Trophoblast cell (in vitro differentiated cells and primary cell): Measurements from ENCODE around the gene PDCD7.

Experiments
- DNase-seq, 2 donors: peaks; one replicate each; pipeline ENCODE4 v3.0.0-alpha.2; 2016
- H2AFZ ChIP-seq: 2 replicates; pipeline ENCODE4 v1.6.1; 2013; ENCODE audit warnings: low read length, moderate library complexity, mild to moderate bottlenecking; ENCODE audit not compliant: insufficient read depth, poor library complexity
- H2AK5ac ChIP-seq: 2 replicates; pipeline ENCODE4 v1.6.1; 2013; ENCODE audit warnings: mild to moderate bottlenecking, low read length
- H2BK120ac ChIP-seq: 2 replicates; pipeline ENCODE4 v1.6.1; 2013; ENCODE audit warnings: low read length, mild to moderate bottlenecking, moderate library complexity; ENCODE audit not compliant: insufficient read depth, poor library complexity
- H2BK12ac ChIP-seq: 2 replicates; pipeline ENCODE4 v1.6.1; 2013; ENCODE audit warnings: mild to moderate bottlenecking, low read length, moderate library complexity
- H2BK5ac ChIP-seq: 2 replicates; pipeline ENCODE4 v1.6.1; 2013; ENCODE audit warnings: low read length, low read depth, moderate library complexity, mild to moderate bottlenecking; ENCODE audit not compliant: poor library complexity
- H3K14ac ChIP-seq: 2 replicates; pipeline ENCODE4 v1.6.1; 2013; ENCODE audit warnings: mild to moderate bottlenecking, low read length
- H3K18ac ChIP-seq: 2 replicates; pipeline ENCODE4 v1.6.1; 2013; ENCODE audit warnings: mild to moderate bottlenecking, low read length
- H3K23ac ChIP-seq: 2 replicates; pipeline ENCODE4 v1.6.1; 2013; ENCODE audit warnings: low read length
- H3K27ac ChIP-seq: 2 replicates; pipeline ENCODE4 v1.5.1; 2013; ENCODE audit warnings: low read depth, mild to moderate bottlenecking, inconsistent platforms, low read length, moderate library complexity
- H3K27me3 ChIP-seq: 2 replicates; pipeline ENCODE4 v1.6.1; 2013; ENCODE audit warnings: inconsistent platforms, mild to moderate bottlenecking, low read length, moderate library complexity; ENCODE audit not compliant: insufficient read depth
- H3K36me3 ChIP-seq, 2 experiments: 1 replicate in 1 of 2; 2 replicates in 1 of 2; pipeline ENCODE4 v1.6.1; 2013; ENCODE audit warnings: low read length in 2 of 2, mild to moderate bottlenecking in 2 of 2, moderate library complexity in 1 of 2; ENCODE audit not compliant: insufficient read depth in 2 of 2, control insufficient read depth in 1 of 2
- H3K4ac ChIP-seq: 2 replicates; pipeline ENCODE4 v1.6.1; 2013; ENCODE audit warnings: low read depth, mild to moderate bottlenecking, low read length, moderate library complexity
- H3K4me1 ChIP-seq, 2 experiments: 1 replicate in 1 of 2; 2 replicates in 1 of 2; pipeline ENCODE4 v1.6.1; 2013; ENCODE audit warnings: low read length in 2 of 2, mild to moderate bottlenecking in 2 of 2, moderate library complexity in 1 of 2; ENCODE audit not compliant: insufficient read depth in 2 of 2, control insufficient read depth in 1 of 2
- H3K4me2 ChIP-seq: 2 replicates; pipeline ENCODE4 v1.6.1; 2013; ENCODE audit warnings: inconsistent platforms, mild to moderate bottlenecking, low read length, moderate library complexity
- H3K4me3 ChIP-seq: 2 replicates; pipeline ENCODE4 v1.5.1; 2013; ENCODE audit warnings: mild to moderate bottlenecking, low read depth, low read length, inconsistent platforms
- H3K79me1 ChIP-seq: one replicate; pipeline ENCODE4 v1.6.1; 2013; ENCODE audit warnings: low read length
- H3K79me2 ChIP-seq: 2 replicates; pipeline ENCODE4 v1.6.1; 2013; ENCODE audit warnings: low read length, mild to moderate bottlenecking; ENCODE audit not compliant: control insufficient read depth, insufficient read depth, poor library complexity
- H3K9ac ChIP-seq: 2 replicates; pipeline ENCODE4 v1.6.1; 2013; ENCODE audit warnings: mild to moderate bottlenecking, low read length
- H3K9me3 ChIP-seq: 2 replicates; pipeline ENCODE4 v1.6.1; 2013; ENCODE audit warnings: low read depth, mild to moderate bottlenecking, control low read depth, inconsistent platforms, low read length; ENCODE audit not compliant: insufficient read depth
- H4K12ac ChIP-seq: 2 replicates; pipeline ENCODE4 v1.6.1; 2013; ENCODE audit warnings: low read depth, mild to moderate bottlenecking, low read length, moderate library complexity
- H4K8ac ChIP-seq: 2 replicates; pipeline ENCODE4 v1.6.1; 2013; ENCODE audit warnings: low read depth, mild to moderate bottlenecking, low read length, moderate library complexity
- H4K91ac ChIP-seq: one replicate; pipeline ENCODE4 v1.6.1; 2013; ENCODE audit warnings: low read depth, mild to moderate bottlenecking, low read length, moderate library complexity
- WGBS: extraction: QIAGEN DNeasy Blood & Tissue Kit; methylation state at CpG from one replicate; pipeline ENCODE4 v1.1.7; 2013; ENCODE audit warnings: missing lambda C conversion rate; ENCODE audit not compliant: insufficient read length, insufficient coverage; ENCODE audit errors: extremely low coverage; 5-methylcytosine and 5-hydroxymethylcytosine counted together

PDCD7 gene

DNA sequence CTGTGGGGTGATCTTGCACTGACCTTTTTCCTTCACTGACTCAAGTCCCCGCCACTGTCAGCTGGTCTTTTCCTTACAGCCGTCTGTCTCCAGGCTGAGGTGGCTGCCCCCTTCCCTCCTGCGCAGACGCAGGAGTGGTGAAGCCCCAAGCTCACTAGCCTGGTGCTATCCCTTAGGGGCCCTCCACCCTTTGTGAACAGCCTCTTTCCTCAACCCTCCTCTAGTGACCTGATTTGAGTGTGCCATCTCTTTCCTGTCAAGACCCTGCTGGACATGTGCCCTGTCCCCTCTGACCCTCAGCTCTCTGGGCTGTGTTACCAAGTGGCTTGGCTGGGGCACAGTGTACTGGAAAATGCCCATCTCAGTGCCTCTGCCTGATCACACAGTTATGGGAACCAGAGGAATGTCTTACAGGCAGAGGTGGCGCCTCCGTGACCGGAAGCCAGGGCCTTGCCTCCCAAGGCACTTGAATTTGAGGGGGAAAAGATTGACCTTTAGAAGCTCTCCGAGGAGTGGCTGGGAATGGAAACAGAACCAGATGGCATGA, 48.3 kb downstream of the PDCD7 start:
- H3K18ac ChIP-seq = no peak overlapping the region
- no peak overlapping the region for H2AFZ ChIP-seq
- no peak overlapping the region for H3K9ac ChIP-seq
- no peak overlapping the region for H4K12ac ChIP-seq
- H3K79me2 ChIP-seq = no peaks in the 10 kb centered on the region
- no peak overlapping the region for H3K4me3 ChIP-seq
- no peak overlapping the region for H4K8ac ChIP-seq
- no peak overlapping the region for H2BK5ac ChIP-seq
- H2BK120ac ChIP-seq = no peak overlapping the region
- H3K27ac ChIP-seq = no peak overlapping the region
- H3K4ac ChIP-seq = no peak overlapping the region
- H3K36me3 ChIP-seq = no peaks in the 10 kb centered on the region
- H3K14ac ChIP-seq = no peak overlapping the region
- no peak overlapping the region for H3K23ac ChIP-seq
- no CpG with 5 or more reads among the region's 8 CpGs for WGBS
- no peak overlapping the region for H2BK12ac ChIP-seq
- no peaks in the 10 kb centered on the region for H3K79me1 ChIP-seq
- peaks cover 2% of the 10 kb centered on the region for H3K9me3 ChIP-seq
- H3K4me2 ChIP-seq = no peak overlapping the region
- no peak overlapping the region for H4K91ac ChIP-seq
- no peaks in the 10 kb centered on the region for H3K27me3 ChIP-seq
- no peak overlapping the region for H2AK5ac ChIP-seq
- no peak for DNase-seq
- H3K4me1 ChIP-seq = peaks cover 2 to 7% of the 10 kb centered on the region in 2 experiments

DNA sequence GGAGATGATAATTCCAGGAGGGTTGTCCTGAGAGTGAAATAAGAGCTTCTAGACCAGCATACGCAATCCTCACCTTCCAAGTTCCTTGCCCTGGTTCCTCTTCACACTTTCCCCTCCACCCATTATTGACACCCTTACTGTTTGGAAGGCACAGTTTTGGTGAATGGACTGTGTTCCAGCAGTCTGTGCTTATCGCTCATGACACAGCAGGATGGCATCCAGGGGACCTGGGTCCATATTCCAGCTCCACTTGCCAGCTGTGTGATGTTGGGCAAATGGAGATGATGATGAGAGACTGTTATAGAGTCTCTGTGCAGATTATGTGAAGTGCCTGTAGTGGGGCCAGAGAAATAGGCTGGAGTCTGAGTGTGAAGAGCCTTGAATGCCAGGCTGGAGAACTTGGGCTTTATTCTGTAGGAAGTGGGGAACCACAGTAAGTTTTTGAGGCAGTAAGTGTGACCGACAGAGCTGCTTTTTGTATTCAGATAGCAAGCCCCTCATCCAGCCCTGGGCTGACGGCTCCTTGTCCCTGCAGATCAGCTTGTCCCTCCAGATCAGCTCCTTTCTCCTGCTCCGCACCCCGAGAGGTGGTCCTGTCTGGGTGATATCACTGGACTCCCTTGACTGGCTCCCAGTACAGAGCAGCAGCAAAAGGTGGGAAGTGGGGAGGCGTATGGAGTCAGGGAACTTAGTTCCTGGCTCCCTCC, 49.0 kb downstream of the PDCD7 start:
- H4K91ac ChIP-seq = no peak overlapping the region
- no peak overlapping the region for H2BK5ac ChIP-seq
- no peaks in the 10 kb centered on the region for H3K79me2 ChIP-seq
- H4K12ac ChIP-seq = no peak overlapping the region
- no peak overlapping the region for H2BK12ac ChIP-seq
- no peak overlapping the region for H2BK120ac ChIP-seq
- H3K4me2 ChIP-seq = no peak overlapping the region
- no peak overlapping the region for H3K23ac ChIP-seq
- no CpG with 5 or more reads among the region's 7 CpGs for WGBS
- H3K36me3 ChIP-seq = no peaks in the 10 kb centered on the region
- DNase-seq = peak in 1 of 2 donors; percentile 31
- no peak overlapping the region for H3K4me3 ChIP-seq
- no peak overlapping the region for H2AK5ac ChIP-seq
- no peak overlapping the region for H2AFZ ChIP-seq
- no peaks in the 10 kb centered on the region for H3K79me1 ChIP-seq
- H3K27me3 ChIP-seq = no peaks in the 10 kb centered on the region
- H3K18ac ChIP-seq = no peak overlapping the region
- no peak overlapping the region for H3K27ac ChIP-seq
- H3K9ac ChIP-seq = no peak overlapping the region
- no peak overlapping the region for H3K4ac ChIP-seq
- H3K14ac ChIP-seq = no peak overlapping the region
- H4K8ac ChIP-seq = no peak overlapping the region
- H3K4me1 ChIP-seq = peaks cover 2 to 7% of the 10 kb centered on the region in 2 experiments
- H3K9me3 ChIP-seq = peaks cover 2% of the 10 kb centered on the region

DNA sequence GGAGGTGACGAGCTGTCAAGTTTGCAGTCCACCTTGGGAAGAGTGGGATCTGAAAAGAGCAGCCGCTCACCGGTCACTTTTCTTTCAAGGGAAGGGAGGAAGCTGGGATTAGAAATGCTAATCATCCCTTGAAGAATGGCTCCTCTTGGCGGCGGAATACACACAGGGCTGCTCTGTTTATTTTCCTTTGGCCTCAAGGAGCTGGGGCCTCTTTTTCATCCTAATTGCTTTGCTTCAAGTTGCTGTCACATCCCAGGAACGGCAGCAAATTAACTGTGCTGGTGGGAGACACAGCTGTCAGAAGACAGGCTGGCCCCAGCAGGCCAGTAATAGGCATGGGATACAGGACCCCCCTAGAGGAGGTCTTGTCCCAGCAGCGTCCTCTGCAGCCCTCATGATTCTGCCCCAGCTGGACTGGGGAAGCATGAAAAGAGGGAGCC, 50.3 kb downstream of the PDCD7 start:
- Histone ChIP-seq H3K79me2 (no peaks in the 10 kb centered on the region), H3K27me3 (no peaks in the 10 kb centered on the region), H4K12ac (no peak overlapping the region), H4K8ac (no peak overlapping the region), H3K4me3 (no peak overlapping the region), H3K79me1 (no peaks in the 10 kb centered on the region), H3K27ac (no peak overlapping the region), H3K18ac (no peak overlapping the region), H3K4me2 (no peak overlapping the region), H4K91ac (no peak overlapping the region), H3K9ac (no peak overlapping the region), H3K4ac (no peak overlapping the region), H3K4me1 (peaks cover 2 to 5% of the 10 kb centered on the region in 2 experiments), H2BK120ac (no peak overlapping the region), H2BK12ac (no peak overlapping the region), H2AFZ (no peak overlapping the region), H3K14ac (no peak overlapping the region), H2BK5ac (no peak overlapping the region), H3K23ac (no peak overlapping the region), H3K36me3 (no peaks in the 10 kb centered on the region), H2AK5ac (no peak overlapping the region), H3K9me3 (peaks cover 2% of the 10 kb centered on the region)
- no peak for DNase-seq
- WGBS = no CpG with 5 or more reads among the region's 7 CpGs

- Histone ChIP-seq H2AFZ (no peak overlapping the region), H2AK5ac (no peak overlapping the region)
- DNase-seq = no peak
These were observed 51.2 kb downstream of the PDCD7 start for GRCh38 chr15:65082303-65082953.

More at GRCh38 chr15:65082303-65082953, 51.2 kb downstream of the PDCD7 start:
- Histone ChIP-seq H3K23ac (no peak overlapping the region), H2BK120ac (no peak overlapping the region), H2BK12ac (no peak overlapping the region), H4K12ac (no peak overlapping the region), H3K27me3 (no peaks in the 10 kb centered on the region), H3K4me1 (peaks cover 2 to 7% of the 10 kb centered on the region in 2 experiments), H3K4me2 (no peak overlapping the region), H3K36me3 (no peaks in the 10 kb centered on the region), H3K27ac (no peak overlapping the region), H3K4ac (no peak overlapping the region), H3K79me2 (no peaks in the 10 kb centered on the region), H4K91ac (no peak overlapping the region), H3K9ac (no peak overlapping the region), H3K4me3 (no peak overlapping the region), H3K18ac (no peak overlapping the region), H2BK5ac (no peak overlapping the region), H3K9me3 (peaks cover 5% of the 10 kb centered on the region), H4K8ac (no peak overlapping the region), H3K14ac (no peak overlapping the region), H3K79me1 (no peaks in the 10 kb centered on the region)
- no CpG with 5 or more reads among the region's 7 CpGs for WGBS
